B cell (primary cell): Measurements from ENCODE around the gene ARFGAP3.

Experiments used
- EZH2 ChIP-seq: IDR thresholded peaks from 2 replicates; pipeline ENCODE4 v1.6.1; 2012; ENCODE audit warnings: borderline replicate concordance, low read depth, mild to moderate bottlenecking, moderate library complexity, low read length; ENCODE audit not compliant: insufficient read depth, poor library complexity, severe bottlenecking
- TF ChIP-seq, protein P1 (sequence below): fragments of 200-600 bp; IDR thresholded peaks from one replicate; pipeline ENCODE4 v1.8.0; 2022; ENCODE audit warnings: antibody characterized with exemption, mild to moderate bottlenecking

DNA sequence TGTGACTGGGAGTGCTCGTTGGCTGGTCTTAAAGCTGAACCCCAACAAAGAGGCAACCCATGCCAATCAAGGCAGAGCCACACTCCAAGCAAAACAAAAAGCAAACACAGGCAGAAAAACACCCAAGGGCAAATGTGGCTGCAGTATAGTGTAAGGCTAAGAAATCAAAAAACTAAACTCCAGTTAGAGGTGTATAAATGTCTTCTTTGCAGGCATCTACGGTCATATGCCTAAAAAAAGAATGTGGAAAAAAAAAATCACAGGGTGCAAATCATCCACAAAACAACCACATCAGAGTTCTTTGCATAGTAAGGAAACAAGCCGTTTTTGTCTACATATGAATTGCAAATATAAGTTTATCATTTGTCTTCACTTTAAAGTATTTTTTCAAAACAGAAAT lies 27.8 kb downstream of the ARFGAP3 start:
- TF ChIP-seq, protein P1, sequence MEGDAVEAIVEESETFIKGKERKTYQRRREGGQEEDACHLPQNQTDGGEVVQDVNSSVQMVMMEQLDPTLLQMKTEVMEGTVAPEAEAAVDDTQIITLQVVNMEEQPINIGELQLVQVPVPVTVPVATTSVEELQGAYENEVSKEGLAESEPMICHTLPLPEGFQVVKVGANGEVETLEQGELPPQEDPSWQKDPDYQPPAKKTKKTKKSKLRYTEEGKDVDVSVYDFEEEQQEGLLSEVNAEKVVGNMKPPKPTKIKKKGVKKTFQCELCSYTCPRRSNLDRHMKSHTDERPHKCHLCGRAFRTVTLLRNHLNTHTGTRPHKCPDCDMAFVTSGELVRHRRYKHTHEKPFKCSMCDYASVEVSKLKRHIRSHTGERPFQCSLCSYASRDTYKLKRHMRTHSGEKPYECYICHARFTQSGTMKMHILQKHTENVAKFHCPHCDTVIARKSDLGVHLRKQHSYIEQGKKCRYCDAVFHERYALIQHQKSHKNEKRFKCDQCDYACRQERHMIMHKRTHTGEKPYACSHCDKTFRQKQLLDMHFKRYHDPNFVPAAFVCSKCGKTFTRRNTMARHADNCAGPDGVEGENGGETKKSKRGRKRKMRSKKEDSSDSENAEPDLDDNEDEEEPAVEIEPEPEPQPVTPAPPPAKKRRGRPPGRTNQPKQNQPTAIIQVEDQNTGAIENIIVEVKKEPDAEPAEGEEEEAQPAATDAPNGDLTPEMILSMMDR = no peak
- no peak for TF ChIP-seq EZH2
